A673 (cell line): ENCODE results near the gene SBSN.

Source experiments
- EZH2 ChIP-seq: fragments of 200-600 bp; sonication (generic); IDR thresholded peaks from 2 replicates; pipeline ENCODE4 v1.6.1; 2017; ENCODE audit warnings: borderline replicate concordance, low read depth, mild to moderate bottlenecking, mixed read lengths, antibody characterized with exemption, low read length; ENCODE audit not compliant: poor library complexity, severe bottlenecking
- TF ChIP-seq, protein P1 (sequence below): fragments of 300-800, 200-600 bp; sonication (generic); conservative IDR thresholded peaks from 2 replicates; pipeline ENCODE4 v1.5.1; 2017; ENCODE audit warnings: low read depth, mild to moderate bottlenecking, antibody characterized with exemption, low read length, moderate library complexity, mixed read lengths

DNA sequence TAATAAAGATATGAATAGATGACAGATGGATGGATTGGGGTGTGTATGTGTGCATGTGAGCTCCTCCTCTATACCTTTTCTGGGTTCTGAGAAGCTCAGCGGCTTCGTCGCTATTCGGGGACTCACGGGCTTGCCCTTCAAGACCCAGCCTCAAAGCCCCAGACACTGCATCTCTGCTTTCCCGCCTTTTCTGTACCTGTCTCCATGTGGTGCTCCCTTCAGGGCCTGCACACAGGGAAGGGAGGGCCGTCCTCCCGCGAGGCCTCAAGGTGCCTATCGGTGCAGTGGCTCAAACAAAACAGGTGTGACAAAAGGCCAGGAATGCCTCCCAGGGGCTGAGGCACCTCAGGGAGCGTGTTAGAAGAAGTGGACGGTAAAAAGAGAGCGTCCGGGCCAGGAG, 54.0 kb downstream of the SBSN start:
- TF ChIP-seq, protein P1, sequence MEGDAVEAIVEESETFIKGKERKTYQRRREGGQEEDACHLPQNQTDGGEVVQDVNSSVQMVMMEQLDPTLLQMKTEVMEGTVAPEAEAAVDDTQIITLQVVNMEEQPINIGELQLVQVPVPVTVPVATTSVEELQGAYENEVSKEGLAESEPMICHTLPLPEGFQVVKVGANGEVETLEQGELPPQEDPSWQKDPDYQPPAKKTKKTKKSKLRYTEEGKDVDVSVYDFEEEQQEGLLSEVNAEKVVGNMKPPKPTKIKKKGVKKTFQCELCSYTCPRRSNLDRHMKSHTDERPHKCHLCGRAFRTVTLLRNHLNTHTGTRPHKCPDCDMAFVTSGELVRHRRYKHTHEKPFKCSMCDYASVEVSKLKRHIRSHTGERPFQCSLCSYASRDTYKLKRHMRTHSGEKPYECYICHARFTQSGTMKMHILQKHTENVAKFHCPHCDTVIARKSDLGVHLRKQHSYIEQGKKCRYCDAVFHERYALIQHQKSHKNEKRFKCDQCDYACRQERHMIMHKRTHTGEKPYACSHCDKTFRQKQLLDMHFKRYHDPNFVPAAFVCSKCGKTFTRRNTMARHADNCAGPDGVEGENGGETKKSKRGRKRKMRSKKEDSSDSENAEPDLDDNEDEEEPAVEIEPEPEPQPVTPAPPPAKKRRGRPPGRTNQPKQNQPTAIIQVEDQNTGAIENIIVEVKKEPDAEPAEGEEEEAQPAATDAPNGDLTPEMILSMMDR: no peak
- TF ChIP-seq EZH2: no peak
